ENCODE data around the gene CIAO3.
"Not testable (repeated sequence)": the region's sequence is repeated elsewhere in the genome, so short reads cannot be mapped to it uniquely, and the experiment has no call there.

The CIAO3 gene

DNA sequence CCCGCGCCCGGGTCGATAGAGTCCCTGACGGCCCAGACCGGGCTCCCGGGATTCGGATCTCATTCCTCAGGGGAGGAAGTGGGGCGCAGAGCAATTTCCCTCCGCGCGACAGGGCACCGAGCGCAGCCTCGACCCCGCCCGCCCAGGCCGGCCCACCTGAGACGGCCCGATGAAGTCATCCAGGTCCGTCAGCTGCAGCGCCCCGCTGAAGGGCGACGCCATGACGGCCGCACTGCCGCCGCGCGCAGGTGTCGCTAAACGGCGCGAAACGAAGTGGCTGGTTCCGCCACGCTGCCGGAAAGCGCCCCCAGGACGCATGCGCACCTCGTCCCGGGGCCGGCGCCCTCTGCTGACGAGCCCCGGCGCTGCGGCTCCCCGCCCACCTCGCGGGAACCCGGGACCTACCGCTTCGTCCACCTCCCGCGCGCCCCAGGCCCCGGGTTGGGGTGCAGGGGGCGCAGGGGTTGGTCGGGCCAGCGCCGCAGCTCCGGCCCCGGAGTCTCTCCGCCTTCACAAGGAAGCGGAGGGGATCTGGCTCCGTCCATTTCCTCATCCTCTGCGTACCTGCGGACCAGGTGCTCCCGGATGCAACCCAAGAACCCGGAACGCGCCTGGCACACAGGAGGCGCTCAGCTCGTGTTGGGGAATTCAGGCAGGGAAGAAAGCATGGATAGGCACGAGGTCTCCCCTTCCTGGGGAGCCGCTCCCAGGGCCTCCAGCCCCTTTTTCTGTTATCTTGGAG, at the start of gene CIAO3:
TSS of gene CIAO3 (minus strand) at position 234 of the 742 bp plus-strand sequence. CDS start at position 222, 12 bp downstream.
- peak; percentile 58 for DNase-seq (ENCODE audit: low read depth)

DNA sequence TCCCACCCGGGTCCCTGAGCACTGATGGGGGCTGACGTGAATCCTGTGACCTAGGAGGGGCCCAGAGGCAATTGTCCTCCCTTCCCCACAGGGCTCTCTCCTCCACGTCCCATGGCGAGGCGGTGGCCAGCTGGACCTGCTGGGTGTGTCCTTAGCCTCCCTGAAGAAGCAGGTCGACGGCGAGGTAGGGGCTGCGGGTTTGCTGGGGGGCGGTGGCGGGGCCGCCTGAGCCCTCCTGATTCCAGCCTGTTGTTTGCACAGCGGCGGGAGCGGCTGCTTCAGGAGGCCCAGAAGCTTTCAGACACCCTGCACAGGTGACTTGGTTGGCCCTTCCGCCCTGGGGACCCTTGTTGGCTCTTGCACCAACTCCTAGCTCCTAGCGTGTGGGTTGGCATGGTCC, 49.3 kb upstream of the CIAO3 start:
- no peak for DNase-seq (ENCODE audit: low read depth)

DNA sequence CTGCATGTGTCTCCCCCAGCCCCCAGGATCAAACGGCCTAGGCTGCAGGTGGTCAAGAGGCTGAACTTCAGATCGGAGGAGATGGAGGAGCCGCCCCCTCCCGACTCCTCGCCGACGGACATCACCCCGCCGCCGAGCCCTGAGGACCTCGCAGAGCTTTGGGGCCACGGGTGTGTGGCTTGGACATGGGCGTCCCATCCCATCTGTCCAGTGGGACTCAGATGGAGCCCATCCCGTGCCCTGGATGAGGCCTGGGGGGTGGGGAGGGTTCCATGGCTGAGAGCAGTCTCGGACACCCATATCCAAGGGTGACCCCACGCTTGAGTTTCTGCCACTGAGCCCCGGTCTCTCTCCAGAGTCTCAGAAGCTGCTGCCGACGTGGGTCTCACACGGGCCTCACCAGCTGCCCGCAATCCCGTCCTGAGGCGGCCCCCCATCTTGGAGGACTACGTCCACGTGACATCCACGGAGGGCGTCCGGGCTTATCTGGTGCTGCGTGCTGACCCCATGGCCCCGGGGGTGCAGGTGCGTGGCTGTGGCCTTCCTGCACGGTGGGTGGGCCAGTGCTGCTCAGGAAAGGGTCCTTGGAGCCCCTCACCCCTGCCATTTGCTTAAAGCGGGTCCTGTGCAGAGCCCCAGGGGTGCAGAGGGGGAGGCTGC, 48.5 kb upstream of the CIAO3 start:
- DNase-seq (ENCODE audit: low read depth), result no peak

DNA sequence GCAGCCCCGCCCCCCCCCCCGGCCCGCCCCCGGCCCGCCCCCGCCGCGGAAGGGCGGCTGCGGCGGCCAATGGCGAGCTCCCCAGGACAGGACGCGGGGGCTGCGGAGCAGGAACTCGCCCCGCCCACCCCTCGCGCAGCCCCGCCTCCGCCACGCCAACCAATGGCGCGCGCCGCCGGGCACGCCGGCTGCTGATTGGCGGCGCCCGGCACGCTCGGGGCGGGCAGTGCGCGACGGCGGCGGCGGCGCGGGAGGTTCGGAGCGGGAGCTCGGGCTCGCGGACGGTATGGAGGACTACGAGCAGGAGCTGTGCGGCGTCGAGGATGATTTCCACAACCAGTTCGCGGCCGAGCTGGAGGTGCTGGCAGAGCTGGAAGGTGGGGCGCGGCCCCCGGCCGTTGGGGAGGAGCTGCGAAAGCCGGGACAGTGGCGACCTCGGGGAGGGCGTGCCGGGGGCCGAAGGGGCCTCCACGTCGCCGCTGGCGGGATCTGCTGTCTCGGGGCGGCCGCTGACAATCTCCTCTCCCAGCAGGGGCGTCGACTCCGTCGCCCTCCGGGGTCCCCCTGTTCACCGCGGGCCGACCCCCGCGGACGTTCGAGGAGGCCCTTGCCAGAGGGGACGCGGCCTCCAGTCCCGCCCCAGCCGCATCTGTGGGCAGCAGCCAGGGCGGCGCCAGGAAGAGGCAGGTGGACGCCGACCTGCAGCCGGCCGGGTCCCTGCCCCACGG, 47.8 kb upstream of the CIAO3 start, which contains the start of gene CHTF18:
TSS of gene CHTF18 (plus strand) at position 222 of the 728 bp plus-strand sequence. CDS start at position 287, 65 bp downstream.
- peak; percentile 29 for DNase-seq (ENCODE audit: low read depth)

- no peak for DNase-seq (ENCODE audit: low read depth)
Measured at GRCh38 chr16:787978-788398, 47.2 kb upstream of the CIAO3 start, which contains the start of gene RPUSD1. Gene RPUSD1 (minus strand): TSS chr16:788381. CDS start chr16:787737, 644 bp downstream.

DNA sequence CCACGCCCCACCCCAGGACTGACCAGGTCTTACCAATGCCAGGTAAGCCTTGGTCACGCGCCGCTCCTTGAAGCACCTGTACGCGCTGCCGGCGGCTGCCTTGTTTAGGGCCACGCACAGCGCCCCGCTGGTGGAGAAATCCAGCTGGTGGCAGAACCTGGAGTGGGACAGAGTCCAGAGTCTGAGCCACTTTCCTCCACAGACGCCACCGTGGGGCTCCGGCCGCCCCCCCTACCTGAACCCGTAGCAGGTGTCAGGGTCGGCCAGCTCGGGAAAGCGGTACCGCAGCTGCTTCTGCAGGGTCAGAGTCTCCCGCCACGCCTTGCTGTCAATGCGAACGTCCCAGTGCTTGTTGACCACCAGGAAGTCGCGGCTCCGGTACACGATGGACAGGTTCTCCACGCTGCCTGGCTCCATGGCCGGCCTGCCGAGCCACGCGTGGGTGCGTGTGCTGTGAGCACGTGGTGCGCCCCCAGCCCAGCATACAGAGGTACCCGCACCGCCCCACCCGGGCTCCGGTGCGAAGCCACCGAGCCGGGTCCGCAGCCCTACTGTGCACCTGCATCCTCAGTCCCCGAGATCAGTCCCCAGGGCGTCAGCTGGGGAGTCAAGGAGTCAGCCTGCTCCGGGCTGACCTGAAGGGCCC, 46.6 kb upstream of the CIAO3 start:
- no peak for DNase-seq (ENCODE audit: low read depth)

DNA sequence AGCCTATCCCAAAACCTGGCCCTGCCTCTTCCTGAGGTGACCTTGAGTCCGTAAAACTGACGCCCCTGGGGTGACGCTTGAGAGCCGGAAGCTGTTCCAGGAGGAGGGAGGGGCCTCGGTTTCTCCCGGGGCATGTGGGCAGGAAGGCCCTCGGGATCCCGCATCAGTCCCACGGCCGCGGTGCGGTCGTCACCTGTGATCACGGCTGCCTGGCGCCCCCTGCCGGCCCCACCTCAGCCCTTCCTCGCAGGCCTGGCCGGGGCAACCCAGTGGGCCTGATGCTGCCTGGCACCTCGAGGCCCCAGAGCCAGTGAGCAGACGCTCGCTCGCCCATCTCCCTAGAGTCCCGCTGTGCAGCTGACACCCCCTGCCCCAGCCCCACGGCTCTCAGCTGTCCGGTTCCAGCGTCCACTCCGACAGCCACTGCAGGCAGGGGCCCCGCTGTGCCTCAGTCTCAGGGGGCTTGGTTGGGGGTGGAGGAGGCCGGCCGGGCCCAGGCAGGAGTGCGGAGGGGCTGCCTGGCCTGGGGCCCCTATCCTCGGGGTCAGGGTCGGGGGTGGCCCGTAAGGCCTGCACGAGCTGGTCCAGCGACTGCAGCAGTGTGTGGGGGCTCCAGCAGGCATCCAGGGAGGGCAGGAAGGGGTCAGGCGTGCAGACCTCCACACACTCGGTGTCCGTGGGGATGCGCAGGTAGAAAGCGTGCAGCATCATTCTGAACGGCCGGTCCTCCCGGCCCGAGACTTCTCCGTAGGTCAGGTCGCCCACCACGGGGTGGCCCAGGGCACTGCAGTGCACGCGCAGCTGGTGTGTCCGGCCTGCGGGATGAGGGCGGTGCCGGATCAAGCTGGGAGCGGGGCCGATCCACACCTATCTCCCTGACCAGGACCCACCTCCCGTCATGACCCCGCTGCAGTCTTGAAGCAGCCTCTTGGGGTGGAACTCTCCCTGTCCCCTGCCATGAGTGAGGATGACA, 45.1 kb upstream of the CIAO3 start:
- no peak for DNase-seq (ENCODE audit: low read depth)

- no peak for DNase-seq (ENCODE audit: low read depth)
Measured at GRCh38 chr16:784431-784830, 43.6 kb upstream of the CIAO3 start.

DNA sequence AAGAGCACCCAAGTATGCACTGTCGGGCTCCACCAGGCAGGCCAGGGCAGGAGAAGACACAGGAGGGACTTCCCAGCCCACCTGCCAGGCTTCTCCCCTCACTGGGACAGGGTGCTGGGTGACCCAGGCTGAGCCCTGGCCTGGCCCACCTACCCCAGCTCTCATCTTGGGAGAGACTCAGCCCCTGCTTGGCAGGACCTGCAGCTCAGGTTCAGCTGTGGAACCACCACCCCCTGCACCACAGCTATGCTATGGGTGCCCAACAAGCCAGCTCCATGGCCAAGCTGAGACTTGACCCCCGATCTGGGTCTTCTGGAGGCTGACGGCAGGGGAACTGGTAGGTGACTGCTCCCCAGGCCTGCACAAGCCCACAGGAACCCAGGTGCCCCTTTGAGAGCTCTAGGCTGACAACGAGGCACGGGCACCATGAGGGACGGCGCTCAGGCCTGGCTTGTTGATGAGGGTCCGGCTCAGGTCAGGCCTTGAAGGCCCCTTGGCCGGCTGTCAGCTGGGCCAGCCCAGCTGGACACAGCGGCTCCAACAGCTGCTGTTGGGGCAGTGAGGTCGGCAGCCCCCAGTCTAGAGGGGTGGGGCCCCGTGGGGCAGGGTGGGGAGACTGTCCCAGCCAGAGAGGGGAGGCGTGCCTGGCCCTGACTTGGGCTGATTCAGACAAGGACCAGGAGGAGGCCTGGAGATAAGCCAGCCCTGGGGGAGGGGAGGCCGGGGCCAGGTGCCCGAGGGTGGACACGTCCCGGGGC, 42.8 kb upstream of the CIAO3 start:
- no peak for DNase-seq (ENCODE audit: low read depth)

- DNase-seq (ENCODE audit: low read depth), result no peak
Measured at GRCh38 chr16:782766-783403, 42.1 kb upstream of the CIAO3 start.

- no peak for DNase-seq (ENCODE audit: low read depth)
Measured at GRCh38 chr16:782258-782657, 41.5 kb upstream of the CIAO3 start.

DNA sequence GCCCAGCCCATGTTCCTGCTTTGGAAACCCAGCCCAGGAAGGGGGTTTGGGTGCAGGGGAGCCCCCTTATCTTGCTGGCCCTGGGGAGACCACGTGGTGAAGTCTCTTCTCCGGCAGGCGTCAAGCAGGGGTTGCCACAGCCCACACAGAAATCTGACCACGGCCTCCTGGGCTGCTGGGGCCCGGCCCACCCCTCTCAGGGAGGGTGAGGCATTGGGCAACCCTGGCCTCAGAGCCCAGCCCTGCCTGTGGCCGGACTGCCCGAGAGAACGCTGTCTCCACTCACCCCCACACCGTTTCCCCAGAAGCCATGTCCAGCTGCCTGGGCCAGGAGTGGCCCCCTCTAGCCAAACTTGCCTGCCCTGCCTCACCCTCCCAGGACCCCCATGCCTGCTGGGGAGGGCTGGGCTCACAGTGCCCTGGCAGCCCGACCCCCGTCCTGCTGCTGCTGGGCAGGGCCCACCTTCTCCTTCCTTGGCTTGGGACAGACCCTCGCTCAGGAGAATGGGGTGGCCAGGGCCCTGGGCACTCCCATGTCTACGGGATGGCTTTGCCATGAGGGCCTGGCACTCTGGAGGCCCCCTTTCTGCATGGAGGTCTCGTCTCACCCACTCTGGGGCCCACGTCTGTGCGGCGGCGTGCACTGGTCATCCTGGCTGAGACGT, 40.7 kb upstream of the CIAO3 start:
- DNase-seq (ENCODE audit: low read depth), result no peak

GRCh38 chr16:780296-780695, 39.5 kb upstream of the CIAO3 start:
- DNase-seq (ENCODE audit: low read depth), result no peak

DNA sequence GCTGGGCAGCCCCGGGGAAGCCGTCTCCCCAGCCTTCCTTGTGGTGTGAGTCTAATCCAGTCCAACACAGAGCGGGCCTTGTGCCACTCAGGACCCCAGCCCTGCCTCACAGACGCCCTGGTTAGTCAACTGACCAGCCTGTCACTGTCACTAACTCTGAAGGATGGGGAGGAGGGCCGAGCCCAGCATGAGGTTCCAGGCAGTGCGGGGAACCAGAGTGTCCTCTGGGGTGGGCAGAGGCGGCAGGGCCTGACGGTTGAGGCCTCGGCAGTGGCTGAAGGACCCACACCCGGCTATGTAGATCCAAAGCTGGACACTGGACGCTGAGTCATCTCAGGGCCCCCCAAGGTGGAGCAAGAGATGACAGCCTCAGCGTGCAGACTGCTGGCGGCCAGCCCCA, 38.8 kb upstream of the CIAO3 start:
- no peak for DNase-seq (ENCODE audit: low read depth)

DNA sequence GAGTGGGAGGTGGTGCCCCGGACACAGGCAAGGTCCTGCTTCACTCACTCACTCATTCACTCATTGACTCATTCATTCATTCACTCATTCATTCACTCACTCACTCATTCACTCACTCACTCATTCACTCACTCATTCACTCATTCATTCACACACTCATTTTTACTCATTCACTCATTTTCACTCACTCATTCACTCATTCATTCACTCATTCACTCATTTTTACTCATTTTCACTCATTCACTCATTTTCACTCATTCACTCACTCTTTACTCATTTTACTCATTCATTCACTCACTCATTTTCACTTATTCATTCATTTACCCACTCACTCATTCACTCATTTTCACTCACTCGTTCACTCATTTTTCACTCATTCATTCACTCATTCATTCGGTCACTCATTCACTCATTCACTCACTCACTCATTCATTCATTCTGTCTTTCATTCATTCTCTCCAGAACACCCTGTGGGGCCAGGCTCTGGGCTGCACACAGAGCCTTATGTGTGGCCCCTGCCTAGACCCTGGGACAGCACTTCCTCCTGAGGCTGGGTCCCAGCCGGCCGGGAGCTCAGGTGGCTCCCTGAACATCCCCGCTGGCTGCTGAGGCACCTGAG, 38.2 kb upstream of the CIAO3 start:
- DNase-seq (ENCODE audit: low read depth), result no peak

DNA sequence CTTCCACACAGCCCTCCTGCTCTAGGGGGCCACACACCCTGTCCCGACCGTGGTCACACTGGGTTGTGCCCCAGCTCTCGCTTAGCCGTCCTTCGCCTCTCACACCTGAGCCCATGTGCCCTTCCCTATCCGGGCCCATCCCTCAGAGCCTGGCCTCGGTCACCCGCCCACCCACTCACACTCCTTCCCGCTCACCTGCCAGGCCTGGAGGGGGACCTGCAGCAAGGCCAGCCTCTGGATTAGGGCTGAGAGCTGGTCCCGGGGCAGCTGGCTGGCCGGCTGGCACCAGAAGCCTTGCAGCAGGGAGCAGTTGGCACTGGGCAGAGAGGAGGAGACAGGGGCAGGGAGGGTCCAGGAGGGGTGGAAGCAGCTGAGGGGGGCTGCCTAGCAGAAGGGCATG, 37.6 kb upstream of the CIAO3 start:
- DNase-seq (ENCODE audit: low read depth), result no peak

GRCh38 chr16:777826-778225, 37.0 kb upstream of the CIAO3 start:
- no peak for DNase-seq (ENCODE audit: low read depth)

DNA sequence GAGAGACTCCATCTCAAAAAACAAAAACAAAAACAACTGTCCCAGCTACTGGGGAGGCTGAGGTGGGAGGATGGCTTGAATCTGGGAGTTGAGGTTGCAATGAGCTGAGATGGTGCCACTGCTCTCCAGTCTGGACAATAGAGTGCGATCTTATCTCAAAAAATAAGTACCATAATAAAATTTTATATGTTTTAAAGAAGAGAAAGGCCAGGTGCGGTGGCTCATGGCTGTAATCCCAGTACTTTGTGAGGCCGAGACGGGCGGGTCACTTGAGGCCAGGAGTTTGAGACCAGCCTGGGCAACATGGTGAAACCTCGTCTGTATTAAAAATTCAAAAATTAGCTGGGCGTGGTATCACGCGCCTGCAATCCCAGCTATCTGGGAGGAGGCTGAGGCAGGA, 36.0 kb upstream of the CIAO3 start:
- no peak for DNase-seq (ENCODE audit: low read depth)

DNA sequence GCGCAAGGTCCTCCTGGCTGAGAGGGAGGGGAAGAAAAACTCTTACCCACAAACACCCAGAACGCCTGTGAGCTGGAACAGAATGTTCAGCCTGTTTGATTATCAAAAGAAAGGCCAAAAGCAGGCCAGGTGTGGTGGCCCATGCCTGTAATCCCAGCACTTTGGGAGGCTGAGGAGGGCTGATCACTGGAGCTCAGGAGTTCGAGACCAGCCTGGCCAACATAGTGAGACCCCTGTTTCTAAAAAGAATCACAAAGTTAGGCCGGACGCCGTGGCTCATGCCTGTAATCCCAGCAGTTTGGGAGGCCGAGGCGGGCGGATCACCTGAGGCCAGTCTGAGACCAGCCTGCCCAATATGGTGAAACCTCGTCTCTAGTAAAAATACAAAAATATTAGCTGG, 35.5 kb upstream of the CIAO3 start:
- DNase-seq (ENCODE audit: low read depth), result not testable (repeated sequence)

Data from HS-27A (cell line).